ENCODE measurements around the gene REELD1. TPM values are rescaled to one million over a fixed set of nuclear protein-coding genes. Genes with fewer than 3 reads are reported as not detected.

REELD1 gene
- total and polyA plus RNA-seq, 2 donors (not counting 1 experiment from before 2014, with no cell fraction given): not detected

GRCh38 chr4:146183209-146183608, 31.1 kb upstream of the REELD1 start:
- H4K20me1 ChIP-seq (ENCODE audit: control insufficient read depth, extremely low read depth, insufficient read depth, low read length): no peaks in the 10 kb centered on the region
- H3K9ac ChIP-seq (ENCODE audit: insufficient read depth, low read length): no peak overlapping the region
- H3K4me1 ChIP-seq (ENCODE audit: control insufficient read depth, extremely low read depth, insufficient read depth, low read length): no peaks in the 10 kb centered on the region
- no peak overlapping the region for H3K4me2 ChIP-seq (ENCODE audit: extremely low read depth, insufficient read depth, low read length)
- no peak overlapping the region for H3K4me3 ChIP-seq (replicated peaks in 1 of 4; ENCODE audit: control extremely low read depth in 1 of 4, insufficient read depth in 1 of 4, low read depth in 3 of 4, low read length in 4 of 4)
- H2AFZ ChIP-seq (ENCODE audit: low read length): no peak overlapping the region
- H3K27me3 ChIP-seq (ENCODE audit: control insufficient read depth, insufficient read depth, low read length): no peaks in the 10 kb centered on the region
- no peaks in the 10 kb centered on the region for H3K9me3 ChIP-seq (ENCODE audit: control insufficient read depth, insufficient read depth, low read depth, low read length)
- DNase-seq (ENCODE audit: low read depth in 2 of 2): no peak
- no peak overlapping the region for H3K27ac ChIP-seq (ENCODE audit: insufficient read depth, low read length)
- peaks cover 37% of the 10 kb centered on the region for H3K79me2 ChIP-seq (ENCODE audit: control insufficient read depth, insufficient read depth, low read length)
- TF ChIP-seq EZH2 (IDR thresholded peaks at IDR 0.05; ENCODE audit: low read length, missing control alignments): no peak
- TF ChIP-seq CTCF (conservative IDR thresholded peaks at IDR 0.05 in 1 of 2, IDR thresholded peaks at IDR 0.05 in 1 of 2; ENCODE audit: low read depth in 1 of 2, low read length in 2 of 2): no peak
- H3K36me3 ChIP-seq (ENCODE audit: control insufficient read depth, insufficient read depth, low read length): no peaks in the 10 kb centered on the region

- Histone ChIP-seq H2AFZ (ENCODE audit: low read length) (no peak overlapping the region), H4K20me1 (ENCODE audit: control insufficient read depth, extremely low read depth, insufficient read depth, low read length) (no peaks in the 10 kb centered on the region), H3K36me3 (ENCODE audit: control insufficient read depth, insufficient read depth, low read length) (no peaks in the 10 kb centered on the region), H3K4me1 (ENCODE audit: control insufficient read depth, extremely low read depth, insufficient read depth, low read length) (no peaks in the 10 kb centered on the region), H3K27ac (ENCODE audit: insufficient read depth, low read length) (no peak overlapping the region), H3K79me2 (ENCODE audit: control insufficient read depth, insufficient read depth, low read length) (peaks cover 14% of the 10 kb centered on the region), H3K9me3 (ENCODE audit: control insufficient read depth, insufficient read depth, low read depth, low read length) (no peaks in the 10 kb centered on the region), H3K4me3 (replicated peaks in 1 of 4; ENCODE audit: control extremely low read depth in 1 of 4, insufficient read depth in 1 of 4, low read depth in 3 of 4, low read length in 4 of 4) (no peak overlapping the region), H3K9ac (ENCODE audit: insufficient read depth, low read length) (no peak overlapping the region), H3K4me2 (ENCODE audit: extremely low read depth, insufficient read depth, low read length) (no peak overlapping the region), H3K27me3 (ENCODE audit: control insufficient read depth, insufficient read depth, low read length) (no peaks in the 10 kb centered on the region)
- DNase-seq (ENCODE audit: low read depth in 2 of 2): no peak
- no peak for TF ChIP-seq CTCF (conservative IDR thresholded peaks at IDR 0.05 in 1 of 2, IDR thresholded peaks at IDR 0.05 in 1 of 2; ENCODE audit: low read depth in 1 of 2, low read length in 2 of 2)
- TF ChIP-seq EZH2 (IDR thresholded peaks at IDR 0.05; ENCODE audit: low read length, missing control alignments): no peak
Observed at GRCh38 chr4:146186041-146186440, 28.3 kb upstream of the REELD1 start.

DNA sequence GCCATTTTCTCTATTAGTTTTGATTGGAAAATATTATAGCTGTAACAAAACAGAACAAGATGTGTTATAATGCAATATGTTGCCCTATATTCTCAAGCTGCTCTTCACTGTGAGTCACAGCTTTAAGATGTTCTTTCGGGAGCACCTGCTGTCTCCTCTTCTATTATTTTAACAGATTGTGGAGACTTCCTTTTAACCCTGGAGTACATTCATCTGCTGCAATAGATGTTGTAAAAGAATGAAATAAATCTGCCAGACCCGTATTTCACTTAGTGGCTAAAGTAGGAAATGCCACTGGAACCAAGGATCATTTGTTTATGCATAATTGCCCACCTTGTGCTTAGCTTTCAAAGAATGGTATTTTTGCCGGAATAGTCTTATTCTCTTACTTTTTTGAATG, 27.7 kb upstream of the REELD1 start:
- Histone ChIP-seq H3K9me3 (ENCODE audit: control insufficient read depth, insufficient read depth, low read depth, low read length) (no peaks in the 10 kb centered on the region), H3K79me2 (ENCODE audit: control insufficient read depth, insufficient read depth, low read length) (peaks cover 8% of the 10 kb centered on the region), H3K27me3 (ENCODE audit: control insufficient read depth, insufficient read depth, low read length) (no peaks in the 10 kb centered on the region), H4K20me1 (ENCODE audit: control insufficient read depth, extremely low read depth, insufficient read depth, low read length) (no peaks in the 10 kb centered on the region), H3K27ac (ENCODE audit: insufficient read depth, low read length) (no peak overlapping the region), H3K9ac (ENCODE audit: insufficient read depth, low read length) (no peak overlapping the region), H3K4me1 (ENCODE audit: control insufficient read depth, extremely low read depth, insufficient read depth, low read length) (no peaks in the 10 kb centered on the region), H3K4me2 (ENCODE audit: extremely low read depth, insufficient read depth, low read length) (no peak overlapping the region), H3K36me3 (ENCODE audit: control insufficient read depth, insufficient read depth, low read length) (no peaks in the 10 kb centered on the region), H3K4me3 (replicated peaks in 1 of 4; ENCODE audit: control extremely low read depth in 1 of 4, insufficient read depth in 1 of 4, low read depth in 3 of 4, low read length in 4 of 4) (no peak overlapping the region), H2AFZ (ENCODE audit: low read length) (no peak overlapping the region)
- TF ChIP-seq EZH2 (IDR thresholded peaks at IDR 0.05; ENCODE audit: low read length, missing control alignments) (no peak), CTCF (conservative IDR thresholded peaks at IDR 0.05 in 1 of 2, IDR thresholded peaks at IDR 0.05 in 1 of 2; ENCODE audit: low read depth in 1 of 2, low read length in 2 of 2) (no peak)
- peak in 1 of 2 donors; percentile 22 for DNase-seq (ENCODE audit: low read depth in 2 of 2)
